GM20000 (cell line): Measurements from ENCODE around the gene KCNK4.
A peak's percentile ranks its signal among the peaks of the same experiment; 100 is the strongest.

Experiments
- DNase-seq: peaks from one replicate; pipeline ENCODE4 v3.0.0; 2012; ENCODE audit warnings: low spot score
- TF ChIP-seq, protein P1 (sequence below): IDR thresholded peaks from 2 replicates; pipeline ENCODE4 v1.5.1; 2012; ENCODE audit warnings: mild to moderate bottlenecking, control low read depth; ENCODE audit errors: extremely low read depth, missing control alignments

Gene KCNK4

DNA sequence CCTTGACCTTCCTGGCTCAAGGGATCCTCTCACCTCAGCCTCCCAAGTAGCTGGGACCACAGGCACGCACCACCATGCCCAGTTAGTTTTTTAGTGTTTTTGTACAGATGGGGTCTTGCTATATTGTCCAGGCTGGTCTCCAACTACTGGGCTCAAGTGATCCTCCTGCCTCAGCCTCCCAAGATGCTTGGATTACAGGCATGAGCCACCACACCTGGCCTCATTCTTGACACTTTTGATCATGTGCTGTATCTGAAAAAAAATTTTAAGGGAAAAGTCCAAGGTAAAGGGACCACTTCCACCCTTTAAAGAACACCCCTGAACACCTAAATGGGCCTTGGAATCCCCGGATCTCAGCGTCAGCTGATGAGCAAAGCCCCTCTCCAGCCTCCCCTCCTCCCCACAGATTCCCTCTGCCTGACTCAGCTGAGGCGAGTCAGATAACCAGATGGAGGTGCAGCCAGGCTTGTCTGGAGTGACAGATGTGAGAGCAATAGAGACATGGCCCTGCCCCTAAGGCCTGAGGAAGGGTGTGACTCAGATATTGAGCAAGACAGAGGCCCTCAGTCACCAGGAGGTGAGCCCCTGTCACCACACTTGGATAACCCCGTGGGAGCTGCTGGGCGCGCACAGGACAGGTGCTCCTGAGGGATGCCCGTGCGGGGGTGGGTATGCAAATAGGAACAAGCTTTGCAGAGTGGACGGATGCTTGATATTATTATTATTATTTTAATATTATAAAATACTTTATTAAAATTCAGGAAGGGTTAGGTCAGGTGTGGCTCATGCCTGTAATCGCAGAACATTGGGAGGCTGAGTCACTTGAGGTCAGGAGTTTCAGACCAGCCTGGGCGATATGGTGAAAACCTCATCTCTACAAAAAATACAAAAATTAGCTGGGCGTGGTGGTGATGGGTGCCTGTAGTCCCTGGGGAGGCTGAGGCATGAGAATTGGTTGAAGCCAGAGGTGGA is 43.9 kb downstream of the KCNK4 start:
- TF ChIP-seq, protein P1, sequence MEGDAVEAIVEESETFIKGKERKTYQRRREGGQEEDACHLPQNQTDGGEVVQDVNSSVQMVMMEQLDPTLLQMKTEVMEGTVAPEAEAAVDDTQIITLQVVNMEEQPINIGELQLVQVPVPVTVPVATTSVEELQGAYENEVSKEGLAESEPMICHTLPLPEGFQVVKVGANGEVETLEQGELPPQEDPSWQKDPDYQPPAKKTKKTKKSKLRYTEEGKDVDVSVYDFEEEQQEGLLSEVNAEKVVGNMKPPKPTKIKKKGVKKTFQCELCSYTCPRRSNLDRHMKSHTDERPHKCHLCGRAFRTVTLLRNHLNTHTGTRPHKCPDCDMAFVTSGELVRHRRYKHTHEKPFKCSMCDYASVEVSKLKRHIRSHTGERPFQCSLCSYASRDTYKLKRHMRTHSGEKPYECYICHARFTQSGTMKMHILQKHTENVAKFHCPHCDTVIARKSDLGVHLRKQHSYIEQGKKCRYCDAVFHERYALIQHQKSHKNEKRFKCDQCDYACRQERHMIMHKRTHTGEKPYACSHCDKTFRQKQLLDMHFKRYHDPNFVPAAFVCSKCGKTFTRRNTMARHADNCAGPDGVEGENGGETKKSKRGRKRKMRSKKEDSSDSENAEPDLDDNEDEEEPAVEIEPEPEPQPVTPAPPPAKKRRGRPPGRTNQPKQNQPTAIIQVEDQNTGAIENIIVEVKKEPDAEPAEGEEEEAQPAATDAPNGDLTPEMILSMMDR: no peak
- DNase-seq: peak; percentile 88

DNA sequence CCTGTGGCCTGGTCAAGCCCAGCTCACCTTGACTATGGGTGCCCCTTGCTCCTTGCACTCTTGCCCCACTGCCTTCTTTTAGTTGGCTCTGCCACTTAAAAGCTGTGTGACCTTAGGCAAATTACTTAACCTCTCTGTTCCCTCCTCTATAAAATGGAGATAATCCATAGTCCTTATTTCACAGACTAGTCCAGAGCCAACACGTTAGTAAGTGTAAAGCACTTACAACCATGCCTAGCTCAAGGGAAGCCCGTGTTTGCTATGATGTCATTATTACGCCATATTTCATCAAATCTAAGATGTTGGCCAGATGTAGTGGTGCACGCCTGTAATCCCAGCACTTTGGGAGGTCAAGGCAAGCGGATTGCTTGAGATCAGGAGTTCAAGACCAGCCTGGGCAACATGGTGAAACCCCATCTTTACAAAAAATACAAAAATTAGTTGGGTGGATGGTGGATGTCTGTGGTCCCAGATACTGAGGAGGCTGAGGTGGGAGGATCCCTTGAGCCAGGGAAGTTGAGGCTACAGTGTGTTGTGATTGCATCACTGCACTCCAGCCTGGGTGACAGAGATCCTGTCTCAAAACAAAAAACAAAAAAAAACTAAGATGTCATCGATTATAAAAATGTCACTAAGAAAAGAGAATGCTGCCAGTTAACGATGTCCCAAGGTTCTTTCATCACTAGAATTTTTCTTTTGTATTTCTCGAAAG is 46.6 kb downstream of the KCNK4 start:
- DNase-seq: no peak
- TF ChIP-seq, protein P1: no peak

GRCh38 chr11:64338716-64339115 is 47.6 kb downstream of the KCNK4 start:
- no peak for DNase-seq
- TF ChIP-seq, protein P1: no peak

- TF ChIP-seq, protein P1: no peak
- DNase-seq: no peak
Measured at GRCh38 chr11:64339286-64339685, 48.2 kb downstream of the KCNK4 start.

GRCh38 chr11:64339754-64340408 is 48.8 kb downstream of the KCNK4 start, which contains the start of gene CCDC88B:
CCDC88B (plus strand) TSS chr11:64340204; CDS start chr11:64340267, 63 bp downstream.
- TF ChIP-seq, protein P1: no peak
- DNase-seq: peak; percentile 92

DNA sequence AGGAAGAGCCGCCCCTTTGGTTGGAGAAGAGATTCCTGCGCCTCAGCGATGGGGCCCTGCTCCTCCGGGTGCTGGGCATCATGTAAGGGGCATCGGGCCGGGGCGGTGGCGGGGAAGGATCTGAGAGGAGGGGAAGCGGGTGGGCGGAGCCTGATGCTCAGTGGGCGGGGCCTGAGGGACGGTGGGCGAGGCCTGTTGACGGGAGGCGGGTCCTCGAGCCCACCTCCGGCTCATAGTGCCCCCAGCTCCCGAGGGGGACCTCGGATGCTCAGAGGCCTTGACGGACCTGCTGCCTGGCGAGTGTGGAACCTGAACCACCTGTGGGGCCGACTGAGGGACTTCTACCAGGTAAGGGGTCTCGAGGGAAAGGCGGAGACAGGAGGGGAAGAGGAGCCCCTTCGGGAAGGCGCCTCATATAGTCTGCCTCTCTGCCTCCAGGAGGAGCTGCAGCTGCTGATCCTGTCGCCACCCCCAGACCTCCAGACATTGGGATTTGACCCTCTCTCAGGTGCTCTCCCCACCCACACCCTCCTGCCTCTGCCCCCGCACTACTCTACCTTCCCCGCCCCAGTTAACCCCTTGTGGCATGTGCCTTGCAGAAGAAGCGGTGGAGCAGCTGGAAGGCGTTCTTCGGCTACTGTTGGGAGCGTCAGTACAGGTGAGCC is 49.7 kb downstream of the KCNK4 start:
- TF ChIP-seq, protein P1: no peak
- DNase-seq: peak; percentile 86
